PFSK-1 (cell line): Measurements from ENCODE around the gene SOX30.

Experiments
- FOXP2 ChIP-seq: optimal IDR thresholded peaks from 2 replicates; pipeline ENCODE3; 2011; ENCODE audit warnings: borderline replicate concordance, control low read depth, inconsistent platforms; ENCODE audit not compliant: insufficient read depth; ENCODE audit errors: extremely low read length, extremely low read depth
- POLR2AphosphoS5 ChIP-seq: IDR thresholded peaks from 2 replicates; pipeline ENCODE4 v1.6.1; 2012; ENCODE audit warnings: low read depth, mild to moderate bottlenecking, control low read depth, low read length, moderate library complexity
- REST ChIP-seq, 2 experiments: IDR thresholded peaks; 2 replicates each; pipeline versions ENCODE4 v1.6.1 to v1.8.0; 2011 to 2012; ENCODE audit warnings: low read depth in 2 of 2, low read length in 2 of 2, control low read depth in 1 of 2, inconsistent platforms in 1 of 2, mild to moderate bottlenecking in 1 of 2, moderate library complexity in 1 of 2; ENCODE audit not compliant: insufficient read depth in 1 of 2
- SIN3A ChIP-seq: IDR thresholded peaks from 2 replicates; pipeline ENCODE4 v1.6.1; 2012; ENCODE audit warnings: mild to moderate bottlenecking, low read length, moderate library complexity, borderline replicate concordance; ENCODE audit not compliant: insufficient read depth
- TAF1 ChIP-seq: IDR thresholded peaks from 2 replicates; pipeline ENCODE4 v1.6.1; 2012; ENCODE audit warnings: low read length, control low read depth, borderline replicate concordance; ENCODE audit not compliant: insufficient read depth

Gene SOX30

GRCh38 chr5:157680239-157680638, 28.0 kb upstream of the SOX30 start:
- TF ChIP-seq POLR2AphosphoS5, result no peak
- TF ChIP-seq TAF1, result no peak
- no peak for TF ChIP-seq FOXP2
- TF ChIP-seq SIN3A, result no peak
- no peak for TF ChIP-seq REST (IDR thresholded peaks at IDR 0.05; ENCODE audit: insufficient read depth in 1 of 2, low read depth in 2 of 2, low read length in 2 of 2)

- TF ChIP-seq SIN3A, result no peak
- no peak for TF ChIP-seq POLR2AphosphoS5
- no peak for TF ChIP-seq TAF1
- no peak for TF ChIP-seq REST (IDR thresholded peaks at IDR 0.05; ENCODE audit: insufficient read depth in 1 of 2, low read depth in 2 of 2, low read length in 2 of 2)
- no peak for TF ChIP-seq FOXP2
These were observed 27.6 kb upstream of the SOX30 start for GRCh38 chr5:157679801-157680200.

GRCh38 chr5:157677931-157678330, 25.7 kb upstream of the SOX30 start:
- no peak for TF ChIP-seq FOXP2
- TF ChIP-seq SIN3A, result no peak
- TF ChIP-seq TAF1, result no peak
- TF ChIP-seq POLR2AphosphoS5, result no peak
- no peak for TF ChIP-seq REST (IDR thresholded peaks at IDR 0.05; ENCODE audit: insufficient read depth in 1 of 2, low read depth in 2 of 2, low read length in 2 of 2)

GRCh38 chr5:157672976-157673375, 20.7 kb upstream of the SOX30 start:
- TF ChIP-seq TAF1 (no peak), FOXP2 (no peak), POLR2AphosphoS5 (no peak), SIN3A (no peak), REST (IDR thresholded peaks at IDR 0.05; ENCODE audit: insufficient read depth in 1 of 2, low read depth in 2 of 2, low read length in 2 of 2) (no peak)
